HFF-Myc (cell line): ENCODE data around the gene GSAP.

Experiments
- DNase-seq: peaks from one replicate; pipeline ENCODE4 v3.0.0-alpha.2; 2011; ENCODE audit warnings: low read depth; ENCODE audit errors: extremely low read depth
- H3K4me3 ChIP-seq: replicated peaks from 2 replicates; pipeline ENCODE4 v1.5.1; 2011; ENCODE audit warnings: low read depth, mild to moderate bottlenecking, control low read depth, low read length
- CTCF ChIP-seq: IDR thresholded peaks from 2 replicates; pipeline ENCODE4 v1.5.1; 2012; ENCODE audit warnings: mild to moderate bottlenecking, low read depth, low read length, control low read depth; ENCODE audit errors: missing control alignments

Gene GSAP

GRCh38 chr7:77262316-77262715 lies 153.8 kb downstream of the GSAP start:
- DNase-seq: no peak
- no peak for TF ChIP-seq CTCF
- no peak overlapping the region for H3K4me3 ChIP-seq
